Measurements from ENCODE around the gene PLS3. TPM values are rescaled to one million over a fixed set of nuclear protein-coding genes. Genes with fewer than 3 reads are reported as not detected.
A peak's percentile ranks its signal among the peaks of the same experiment; 100 is the strongest.

Gene PLS3
- polyA plus RNA-seq, 1 experiment = 354 TPM

DNA sequence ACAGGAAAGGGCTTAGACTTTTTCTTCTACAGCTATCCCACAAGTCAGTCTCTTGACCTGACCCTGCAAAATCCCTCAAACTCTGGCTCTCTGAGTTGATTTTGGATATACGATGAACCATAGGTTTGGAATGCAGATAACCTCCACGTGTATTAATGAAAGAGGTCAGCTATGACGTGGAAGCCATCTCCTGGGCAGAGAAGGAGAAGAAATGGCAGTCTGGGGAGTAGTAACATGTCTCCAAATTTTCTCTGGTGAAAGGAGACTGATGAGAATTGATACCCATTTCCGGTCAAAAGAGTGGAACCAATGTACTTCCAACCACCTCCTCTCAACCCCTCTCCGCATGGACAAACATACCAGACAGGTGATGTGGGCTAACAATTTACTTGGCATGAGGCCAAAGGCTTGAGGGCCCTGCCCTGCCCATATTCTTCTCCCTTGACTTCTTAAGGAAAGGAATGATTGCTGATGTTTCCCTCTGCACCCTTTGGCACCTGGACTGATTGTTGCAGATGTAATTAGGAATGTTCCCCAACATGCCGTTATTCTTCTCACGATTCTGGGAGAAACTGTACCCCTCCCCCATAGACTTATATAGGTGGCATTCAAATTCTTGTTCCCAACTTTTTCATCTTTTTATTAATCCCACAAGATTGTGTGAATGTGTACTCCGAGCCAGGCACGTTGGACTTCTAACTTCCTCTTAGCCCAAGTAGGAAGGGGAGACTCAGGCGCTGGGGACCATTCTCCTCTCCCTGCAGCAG lies 580 bp upstream of the PLS3 start:
- H3K9me3 ChIP-seq (ENCODE audit: control insufficient read depth, insufficient read depth, low read length) = no peaks in the 10 kb centered on the region
- DNase-seq (ENCODE audit: low read depth, low spot score) = no peak
- TF ChIP-seq, protein P1, sequence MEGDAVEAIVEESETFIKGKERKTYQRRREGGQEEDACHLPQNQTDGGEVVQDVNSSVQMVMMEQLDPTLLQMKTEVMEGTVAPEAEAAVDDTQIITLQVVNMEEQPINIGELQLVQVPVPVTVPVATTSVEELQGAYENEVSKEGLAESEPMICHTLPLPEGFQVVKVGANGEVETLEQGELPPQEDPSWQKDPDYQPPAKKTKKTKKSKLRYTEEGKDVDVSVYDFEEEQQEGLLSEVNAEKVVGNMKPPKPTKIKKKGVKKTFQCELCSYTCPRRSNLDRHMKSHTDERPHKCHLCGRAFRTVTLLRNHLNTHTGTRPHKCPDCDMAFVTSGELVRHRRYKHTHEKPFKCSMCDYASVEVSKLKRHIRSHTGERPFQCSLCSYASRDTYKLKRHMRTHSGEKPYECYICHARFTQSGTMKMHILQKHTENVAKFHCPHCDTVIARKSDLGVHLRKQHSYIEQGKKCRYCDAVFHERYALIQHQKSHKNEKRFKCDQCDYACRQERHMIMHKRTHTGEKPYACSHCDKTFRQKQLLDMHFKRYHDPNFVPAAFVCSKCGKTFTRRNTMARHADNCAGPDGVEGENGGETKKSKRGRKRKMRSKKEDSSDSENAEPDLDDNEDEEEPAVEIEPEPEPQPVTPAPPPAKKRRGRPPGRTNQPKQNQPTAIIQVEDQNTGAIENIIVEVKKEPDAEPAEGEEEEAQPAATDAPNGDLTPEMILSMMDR (IDR thresholded peaks at IDR 0.05; ENCODE audit: low read depth, low read length) = no peak
- H3K4me3 ChIP-seq (ENCODE audit: low read depth, low read length) = peak overlapping the region; percentile 72
- CTCF ChIA-PET = interaction anchor here (0.7 kb wide), 1 partner anchor 67 kb away, joined by 3 read pairs; no protein-coding TSS in a partner anchor
- H3K27ac ChIP-seq (ENCODE audit: low read depth, low read length) = peak overlapping the region; percentile 73
- POLR2A ChIA-PET = interaction anchor here (0.6 to 2.0 kb wide), 4 partner anchors 27 to 215 kb away, joined by 3 to 6 read pairs (median 3); no protein-coding TSS in a partner anchor
- H3K27me3 ChIP-seq (ENCODE audit: control insufficient read depth, insufficient read depth, low read length) = no peaks in the 10 kb centered on the region

DNA sequence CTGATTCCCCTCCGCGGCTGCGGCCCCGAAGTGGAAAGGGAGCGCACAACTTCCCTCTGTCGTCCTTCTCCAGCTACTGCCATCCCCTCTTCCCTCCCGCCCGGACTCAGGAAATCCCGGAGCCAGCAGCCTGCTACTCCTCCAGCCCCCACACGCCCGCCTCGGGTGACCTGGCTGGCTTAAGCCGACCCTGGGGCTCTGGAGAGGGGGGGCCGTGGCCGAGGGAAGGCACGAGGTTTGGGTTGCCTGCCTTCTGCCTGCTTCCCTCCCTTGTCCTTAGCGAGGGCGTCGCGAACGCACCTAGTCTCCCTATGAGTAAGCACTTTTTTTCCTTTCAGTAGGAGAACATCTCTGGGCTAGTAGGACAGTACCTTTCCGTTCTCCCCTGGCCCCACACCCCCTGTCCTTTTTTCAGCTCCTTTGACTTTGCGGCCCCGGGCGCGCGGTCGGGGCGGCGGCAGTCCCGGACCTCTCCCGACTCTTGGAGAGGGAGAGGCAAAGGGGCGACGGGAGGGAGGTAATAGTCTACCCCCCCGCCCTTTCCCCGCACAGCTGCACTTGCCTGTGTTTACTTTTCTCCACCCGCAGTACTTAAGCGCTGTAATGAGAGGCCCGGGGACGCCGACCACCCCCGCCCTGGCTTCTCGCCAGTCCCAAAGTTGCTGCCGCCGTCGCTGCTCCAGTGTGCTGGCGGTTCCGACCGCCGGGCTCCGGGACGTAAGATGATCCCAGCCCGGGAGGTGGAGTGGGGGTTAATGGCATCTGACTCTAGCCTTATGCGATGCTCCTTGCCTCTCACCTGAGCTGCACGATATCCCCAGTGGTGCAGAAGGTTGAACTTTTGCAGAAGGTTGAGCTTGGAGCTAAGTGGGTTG lies 868 bp downstream of the PLS3 start:
- Histone ChIP-seq H3K27ac (ENCODE audit: low read depth, low read length) (peak overlapping the region; percentile 73), H3K4me3 (ENCODE audit: low read depth, low read length) (peak overlapping the region; percentile 72), H3K27me3 (ENCODE audit: control insufficient read depth, insufficient read depth, low read length) (no peaks in the 10 kb centered on the region), H3K9me3 (ENCODE audit: control insufficient read depth, insufficient read depth, low read length) (no peaks in the 10 kb centered on the region)
- TF ChIP-seq, protein P1 (IDR thresholded peaks at IDR 0.05; ENCODE audit: low read depth, low read length) = 0 out of 2 replicates have a peak, but pooled peaks have one; percentile 20
- no peak for DNase-seq (ENCODE audit: low read depth, low spot score)
- ChIA-PET POLR2A (interaction anchor here (0.6 to 2.0 kb wide), 7 partner anchors 28 to 217 kb away, joined by 3 to 6 read pairs (median 3); no protein-coding TSS in a partner anchor), CTCF (interaction anchor here (0.6 to 1.3 kb wide), 4 partner anchors 84 to 227 kb away, joined by 3 to 5 read pairs (median 4); no protein-coding TSS in a partner anchor)

DNA sequence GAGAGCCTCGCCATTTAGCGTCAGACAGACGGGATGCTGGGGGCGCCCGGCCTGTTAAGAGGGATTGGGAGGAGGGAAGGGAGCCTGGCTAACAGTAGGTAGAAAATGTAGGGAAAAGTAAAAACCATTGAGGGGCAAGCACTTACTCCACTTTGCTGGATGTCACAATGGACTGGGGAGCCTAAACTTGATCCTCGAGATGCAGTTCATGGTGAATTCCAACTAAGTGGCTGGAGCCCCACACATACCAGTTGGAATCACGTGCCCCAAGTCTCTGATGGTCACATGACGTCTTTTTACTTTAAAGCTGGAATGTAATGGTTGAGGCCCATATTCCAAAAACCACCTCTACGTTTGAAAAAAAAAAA lies 1.5 kb downstream of the PLS3 start:
- peak overlapping the region; percentile 73 for H3K27ac ChIP-seq (ENCODE audit: low read depth, low read length)
- TF ChIP-seq, protein P1 (IDR thresholded peaks at IDR 0.05; ENCODE audit: low read depth, low read length) = no peak
- CTCF ChIA-PET = interaction anchor here (0.6 to 1.3 kb wide), 5 partner anchors 84 to 227 kb away, joined by 3 to 7 read pairs (median 4); no protein-coding TSS in a partner anchor
- H3K4me3 ChIP-seq (ENCODE audit: low read depth, low read length) = peak overlapping the region; percentile 72
- no peaks in the 10 kb centered on the region for H3K9me3 ChIP-seq (ENCODE audit: control insufficient read depth, insufficient read depth, low read length)
- DNase-seq (ENCODE audit: low read depth, low spot score) = no peak
- POLR2A ChIA-PET = interaction anchor here (0.6 to 2.0 kb wide), 4 partner anchors 29 to 75 kb away, joined by 3 to 6 read pairs (median 4); no protein-coding TSS in a partner anchor
- H3K27me3 ChIP-seq (ENCODE audit: control insufficient read depth, insufficient read depth, low read length) = no peaks in the 10 kb centered on the region

DNA sequence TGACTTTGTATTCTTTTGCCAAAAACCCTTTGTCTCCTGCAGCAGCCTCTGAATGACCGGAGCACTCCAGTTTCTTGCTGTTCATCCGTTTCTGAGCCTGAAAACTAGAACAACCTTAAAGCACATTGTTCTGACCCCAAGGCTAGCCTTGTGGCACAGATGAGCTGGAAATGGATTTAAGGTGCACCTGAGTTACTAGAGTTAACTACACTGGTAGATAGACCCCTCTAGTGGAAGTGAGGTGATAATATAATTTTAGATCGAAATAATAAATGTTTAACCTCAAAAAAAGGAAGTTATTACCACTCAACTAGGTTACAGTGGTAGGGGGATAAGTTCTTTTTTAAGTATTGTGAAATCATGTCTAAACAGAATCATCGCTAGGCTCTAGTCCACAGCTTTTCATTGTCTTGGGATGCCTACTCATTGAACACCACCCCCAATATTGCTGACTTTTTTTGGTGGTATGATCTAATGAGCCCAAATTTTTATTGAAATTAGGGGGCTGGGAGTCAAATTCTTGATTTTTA lies 2.7 kb downstream of the PLS3 start:
- H3K27me3 ChIP-seq (ENCODE audit: control insufficient read depth, insufficient read depth, low read length) = no peaks in the 10 kb centered on the region
- CTCF ChIA-PET = no interaction called here
- no peak for DNase-seq (ENCODE audit: low read depth, low spot score)
- no peak overlapping the region for H3K27ac ChIP-seq (ENCODE audit: low read depth, low read length)
- peak overlapping the region; percentile 72 for H3K4me3 ChIP-seq (ENCODE audit: low read depth, low read length)
- POLR2A ChIA-PET = interaction anchor here (0.6 kb wide), 1 partner anchor 108 kb away, joined by 4 read pairs; no protein-coding TSS in a partner anchor
- TF ChIP-seq, protein P1 (IDR thresholded peaks at IDR 0.05; ENCODE audit: low read depth, low read length) = peak; percentile 20; the same call in 1 of the 2 replicates
- H3K9me3 ChIP-seq (ENCODE audit: control insufficient read depth, insufficient read depth, low read length) = no peaks in the 10 kb centered on the region

Measured in AG04450 (cell line).